Stimulated activated CD4-positive, alpha-beta T cell treated with anti-CD3 and anti-CD28 coated beads, TNF-alpha, amount 100 ng/mL, for 1 hour (primary cell): Measurements from ENCODE around the gene ZNF444.
"Not testable (repeated sequence)": the region's sequence is repeated elsewhere in the genome, so short reads cannot be mapped to it uniquely, and the experiment has no call there.

Experiments used
- DNase-seq, 3 donors: peaks; one replicate each; pipeline ENCODE4 v3.0.0-alpha.2; 2020; ENCODE audit warnings: low read depth in 3 of 3, low spot score in 1 of 3

ZNF444 gene

DNA sequence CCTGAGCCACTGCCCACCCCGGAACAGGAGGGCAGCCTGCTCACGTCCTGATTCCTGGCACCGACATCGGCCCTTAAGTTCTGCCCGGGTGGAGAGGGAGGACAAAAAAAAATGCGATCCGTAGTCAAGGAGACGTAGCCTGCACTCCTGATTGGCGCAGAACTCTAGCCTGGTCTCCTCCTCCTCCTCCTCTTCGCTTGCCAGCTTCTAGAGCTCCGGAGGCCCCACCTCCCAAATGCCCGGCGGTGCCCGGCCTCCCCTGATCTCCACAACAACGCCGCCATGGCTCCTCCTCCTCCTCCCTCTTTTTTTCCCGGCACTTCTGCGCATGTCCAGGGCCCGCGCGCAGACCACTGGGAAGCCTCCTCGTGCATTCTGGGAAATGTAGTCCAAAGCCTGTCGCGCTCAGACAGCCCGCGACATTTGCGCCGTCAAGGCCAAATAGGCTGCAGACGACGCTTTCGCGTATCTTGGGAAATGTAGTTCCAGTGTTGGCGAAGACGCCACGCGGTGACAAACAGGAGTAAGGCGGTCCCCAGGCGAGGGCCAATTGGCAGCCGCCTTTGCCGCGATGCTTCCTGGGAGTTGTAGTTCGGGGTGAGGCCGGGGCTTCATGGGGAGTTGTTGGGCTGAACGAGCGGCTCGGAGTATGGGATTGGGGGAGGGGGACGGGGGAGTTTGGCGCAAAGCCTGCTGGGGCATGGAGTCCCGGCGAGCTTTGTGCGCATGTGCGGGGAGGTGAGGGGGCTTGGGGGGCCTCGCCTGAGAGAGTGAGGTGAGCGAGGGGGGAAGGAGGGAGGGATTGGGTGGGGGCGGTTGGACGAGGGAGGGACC lies at the start of gene ZNF444:
Gene ZNF444, plus strand, starts transcription at position 705 of the 834 bp plus-strand sequence. CDS start 5,625 bp downstream, outside the sequence.
- DNase-seq, result peak; percentile 96 to 99 (median 98)

DNA sequence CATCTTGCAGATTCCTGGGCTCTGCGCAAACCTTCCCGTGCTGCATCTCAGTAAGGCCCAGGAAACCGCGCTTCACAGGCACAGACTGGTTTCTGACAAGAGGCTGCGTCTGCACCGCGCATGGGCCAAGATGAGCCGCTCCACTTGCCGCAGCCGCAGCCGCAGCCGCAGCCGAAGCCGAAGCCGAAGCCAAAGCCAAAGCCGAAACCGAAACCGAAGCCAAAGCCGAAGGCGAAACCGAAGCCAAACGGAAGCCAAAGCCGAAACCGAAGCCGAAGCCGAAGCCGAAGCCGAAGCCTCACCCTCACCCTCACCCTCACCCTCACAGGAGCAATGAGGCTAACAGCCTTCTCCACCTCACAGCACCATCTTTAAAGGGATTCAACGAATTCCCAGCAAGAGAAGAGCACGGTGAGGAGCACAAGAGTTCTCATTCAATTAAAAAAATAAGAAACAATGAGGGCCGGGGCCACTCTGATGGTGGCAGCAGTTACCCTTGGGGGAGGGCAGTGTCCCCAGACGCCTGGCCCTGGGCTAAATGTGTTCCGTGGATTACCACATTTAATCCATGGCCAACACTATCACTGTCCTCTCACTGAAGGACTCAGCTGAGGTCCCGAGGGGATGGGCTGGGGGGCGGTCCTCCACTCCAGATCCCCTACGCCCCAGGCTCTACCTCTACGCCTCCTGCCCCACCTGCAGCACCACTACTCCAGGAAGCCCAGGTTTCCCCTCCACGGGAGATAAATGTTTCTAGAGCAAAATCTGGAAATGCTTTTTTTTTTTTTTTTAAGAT lies 49.1 kb upstream of the ZNF444 start:
- DNase-seq, result no peak

DNA sequence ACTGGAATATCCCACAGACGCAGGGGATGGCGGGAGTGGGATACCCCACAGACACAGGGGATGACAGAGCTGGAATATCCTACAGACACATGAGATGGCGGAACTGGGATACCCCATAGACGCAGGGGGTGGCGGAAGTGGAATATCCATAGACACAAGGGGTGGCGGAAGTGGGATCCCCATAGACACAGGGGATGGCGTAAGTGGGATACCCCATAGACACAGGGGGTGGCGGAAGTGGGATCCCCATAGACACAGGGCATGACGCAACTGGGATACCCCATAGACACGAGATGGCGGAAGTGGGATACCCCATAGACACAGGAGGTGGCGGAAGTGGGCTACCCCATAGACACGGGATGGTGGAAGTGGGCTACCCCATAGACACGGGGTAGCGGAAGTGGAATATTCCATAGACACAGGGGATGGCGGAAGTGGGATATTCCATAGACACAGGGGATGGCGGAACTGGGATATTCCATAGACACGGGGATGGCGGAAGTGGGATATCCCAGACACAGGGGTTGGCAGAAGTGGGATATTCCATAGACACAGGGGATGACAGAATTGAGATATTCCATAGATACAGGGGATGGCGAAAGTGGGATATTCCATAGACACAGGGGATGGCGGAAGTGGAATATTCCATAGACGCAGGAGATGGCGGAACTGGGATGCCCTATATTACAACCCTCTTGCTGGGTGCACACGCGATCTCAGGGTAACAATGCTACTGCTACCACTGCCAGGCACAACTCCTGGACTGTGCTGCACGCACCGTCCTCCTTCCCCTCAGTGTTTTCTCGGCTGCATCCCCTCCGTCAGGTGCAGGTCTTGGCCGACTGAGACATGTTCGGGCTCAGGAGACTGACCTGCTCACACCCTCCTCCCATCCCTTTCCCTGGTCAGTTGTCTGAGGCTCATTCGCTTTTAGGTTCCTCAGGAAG lies 48.1 kb upstream of the ZNF444 start:
- no peak for DNase-seq

DNA sequence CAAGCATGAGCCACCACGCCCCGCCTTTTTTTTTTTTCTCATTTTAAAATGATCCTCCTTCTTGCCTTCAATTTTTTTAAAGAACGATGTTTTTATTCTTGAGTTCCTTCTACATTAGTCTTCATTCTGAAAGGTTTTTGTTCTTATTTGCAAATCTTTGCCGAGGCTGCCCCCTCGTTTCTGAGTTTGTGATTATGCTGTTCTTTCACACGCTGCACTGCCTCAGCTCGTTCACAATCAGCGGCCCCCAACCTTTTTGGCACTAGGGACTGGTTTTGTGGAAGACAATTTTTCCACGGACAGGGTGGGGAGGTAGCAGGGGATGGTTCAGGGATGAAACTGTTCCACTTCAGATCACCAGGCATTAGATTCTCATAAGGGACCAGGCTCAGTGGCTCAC lies 46.6 kb upstream of the ZNF444 start:
- no peak for DNase-seq

DNA sequence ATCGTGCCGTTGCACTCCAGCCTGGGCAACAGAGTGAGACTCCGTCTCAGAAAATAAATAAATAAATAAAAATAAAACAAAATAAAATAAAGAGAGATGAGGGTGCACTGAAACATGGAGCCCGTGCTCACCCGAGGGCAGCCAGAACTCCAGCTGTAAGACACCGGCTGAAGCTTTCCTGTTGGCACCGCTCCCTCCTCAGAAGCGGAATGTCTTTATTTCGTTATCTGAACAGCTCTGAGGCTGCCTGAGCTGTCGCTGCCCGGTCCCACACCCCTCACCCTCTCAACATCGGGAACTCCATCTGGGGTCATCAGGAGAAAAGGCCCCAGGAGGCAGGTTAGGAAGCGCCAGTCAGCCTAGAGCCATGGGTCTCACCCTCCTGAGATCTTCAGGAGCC lies 44.4 kb upstream of the ZNF444 start:
- no peak for DNase-seq

DNA sequence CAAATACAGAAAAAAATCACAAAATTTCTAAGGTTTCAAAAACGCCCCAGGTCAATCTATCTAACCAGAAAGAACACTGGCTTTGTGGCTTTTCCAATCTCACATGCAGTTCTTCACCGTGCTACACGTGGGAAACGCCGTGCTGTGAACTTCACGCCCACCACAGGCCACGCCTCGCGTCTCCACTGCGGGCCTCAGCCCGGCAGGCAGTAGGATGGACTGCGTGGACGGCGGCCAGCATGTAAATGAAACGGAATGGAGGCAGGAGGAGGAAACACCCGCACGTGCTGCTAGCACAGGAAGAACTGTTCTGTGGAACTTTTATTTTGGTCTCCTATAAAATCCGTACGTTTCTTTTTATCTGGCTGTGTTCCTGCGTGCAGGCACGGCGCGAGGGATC lies 43.8 kb upstream of the ZNF444 start:
- no peak for DNase-seq

DNA sequence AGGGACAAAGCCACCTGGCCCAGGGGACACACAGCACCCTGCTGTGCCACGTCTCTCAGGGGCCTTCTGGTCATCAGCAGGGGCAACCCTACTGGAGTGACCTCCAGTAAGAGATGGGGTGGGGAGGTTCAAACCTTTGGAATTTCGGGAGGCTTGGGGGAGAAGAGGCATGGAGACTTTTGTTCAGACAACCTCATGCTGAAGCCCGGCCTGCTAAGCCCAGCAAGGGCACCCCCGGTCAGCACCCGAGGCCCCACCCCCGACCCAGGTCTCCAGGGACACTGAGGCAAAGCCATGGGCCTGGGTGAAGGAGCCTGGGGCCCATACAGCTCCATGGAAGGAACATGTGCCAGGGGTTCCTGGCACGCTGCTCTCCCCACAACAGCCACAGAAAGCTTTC lies 43.3 kb upstream of the ZNF444 start:
- DNase-seq, result no peak

DNA sequence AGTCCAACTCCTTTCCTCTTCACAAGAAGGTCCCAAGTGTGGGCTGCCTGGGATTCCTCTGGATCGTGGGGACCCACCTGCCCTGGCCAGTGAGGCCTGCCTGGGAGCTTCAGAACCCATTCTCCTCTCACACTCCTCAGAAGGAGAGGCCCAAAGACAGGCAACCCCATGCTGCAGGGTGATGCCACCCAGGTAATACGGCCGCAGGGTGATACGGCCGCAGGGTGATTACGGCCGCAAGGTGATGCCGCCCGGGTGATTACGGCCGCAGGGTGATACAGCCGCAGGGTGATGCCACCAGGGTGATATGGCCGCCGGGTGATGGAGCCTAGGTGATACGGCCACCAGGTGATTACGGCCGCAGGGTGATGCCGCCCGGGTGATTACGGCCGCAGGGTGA lies 42.9 kb upstream of the ZNF444 start:
- not testable (repeated sequence) for DNase-seq

DNA sequence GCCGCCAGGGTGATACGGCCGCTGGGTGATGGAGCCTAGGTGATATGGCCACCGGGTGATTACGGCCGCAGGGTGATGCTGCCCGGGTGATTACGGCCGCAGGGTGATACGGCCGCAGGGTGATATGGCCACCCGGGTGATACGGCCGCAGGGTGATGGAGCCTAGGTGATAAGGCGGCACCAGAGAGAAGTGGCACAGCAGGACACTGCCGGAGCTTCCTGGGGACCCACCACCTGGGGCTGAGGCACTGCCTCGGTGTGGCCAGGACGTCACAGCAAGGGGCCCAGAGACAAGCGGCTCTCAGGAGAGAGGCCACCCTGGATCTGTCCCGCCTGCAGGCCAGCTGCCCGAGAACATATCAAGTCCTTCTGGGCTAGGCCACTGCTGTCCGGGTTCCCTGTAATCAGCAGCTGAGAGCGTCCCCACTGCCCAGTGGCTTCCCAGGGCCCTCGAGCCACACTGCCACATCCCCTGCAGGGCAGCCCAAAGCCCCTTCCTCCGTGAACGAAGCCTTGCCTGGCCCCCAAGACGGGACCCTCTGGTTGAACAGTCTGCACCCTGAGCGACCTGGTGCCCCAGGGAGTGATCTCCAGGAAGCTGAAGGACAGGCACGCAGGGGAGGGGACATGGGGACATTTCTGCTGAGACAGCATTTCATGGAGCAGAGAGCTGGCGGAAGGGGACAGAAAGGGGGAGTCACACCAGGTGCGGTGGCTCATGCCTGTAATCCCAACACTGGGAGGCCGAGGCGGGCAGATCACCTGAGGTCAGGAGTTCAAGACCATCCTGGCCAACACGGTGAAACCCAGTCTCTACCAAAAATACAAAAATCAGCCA lies 42.1 kb upstream of the ZNF444 start:
- DNase-seq, result no peak

DNA sequence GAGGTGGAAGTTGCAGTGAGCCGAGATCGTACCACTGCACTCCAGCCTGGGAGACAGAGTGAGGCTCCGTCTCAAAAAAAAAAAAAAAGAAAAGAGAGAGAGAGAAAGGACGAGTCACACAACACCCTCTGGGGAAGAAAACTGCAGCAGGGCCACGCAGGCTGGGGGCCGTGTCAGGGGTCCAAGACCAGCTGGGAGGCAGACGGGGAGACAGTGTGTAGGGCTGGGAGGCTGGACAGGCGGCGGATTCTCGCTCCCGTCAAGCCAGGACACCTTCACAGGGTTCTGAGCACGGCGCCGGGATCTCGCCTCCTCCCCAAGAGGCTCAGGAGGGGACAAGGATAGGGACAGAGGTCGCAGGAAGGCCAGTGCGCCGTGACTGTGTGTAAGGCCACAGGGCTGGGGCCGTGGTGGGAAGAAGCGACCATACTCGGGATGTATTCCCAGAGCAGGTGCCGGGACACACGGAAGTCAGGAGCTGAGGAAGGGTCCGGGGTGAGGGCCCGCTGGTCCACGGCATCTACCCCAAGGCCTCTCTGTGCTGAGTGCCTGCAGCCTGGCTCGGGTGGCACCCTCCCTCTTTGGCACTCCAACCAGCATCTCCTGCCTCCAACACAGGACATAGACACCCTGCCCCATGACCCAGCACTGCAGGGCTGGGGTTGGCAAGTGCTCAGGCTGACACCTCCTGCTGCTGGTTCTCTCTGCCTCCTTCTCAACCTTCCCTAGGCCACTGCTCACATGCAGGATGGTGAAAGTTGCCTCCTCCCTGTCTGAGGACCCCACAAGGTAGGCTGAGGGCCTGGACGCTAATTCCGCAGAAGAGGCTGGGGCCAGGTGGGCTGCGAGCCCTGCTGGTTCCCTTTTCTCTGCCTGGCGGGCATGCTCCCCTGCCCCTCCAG lies 41.2 kb upstream of the ZNF444 start:
- DNase-seq, result no peak

DNA sequence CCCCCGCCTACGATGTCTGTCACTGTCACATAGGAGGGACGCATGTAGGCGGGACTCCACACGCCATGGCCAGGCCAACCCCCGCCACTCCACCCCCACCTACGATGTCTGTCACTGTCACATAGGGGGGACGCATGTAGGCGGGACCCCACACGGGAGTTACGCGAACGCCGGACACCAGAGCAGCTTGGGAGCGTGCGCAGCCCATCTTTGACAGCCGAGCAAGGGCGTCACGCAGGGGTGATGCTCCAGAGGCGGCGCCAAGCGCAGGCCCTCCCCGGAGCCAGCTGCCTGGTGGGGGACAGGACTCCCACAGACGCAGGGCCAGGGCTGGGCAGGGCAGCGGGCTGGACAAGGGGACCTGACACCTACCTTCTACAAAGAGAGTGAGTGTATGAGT lies 40.0 kb upstream of the ZNF444 start:
- no peak for DNase-seq

DNA sequence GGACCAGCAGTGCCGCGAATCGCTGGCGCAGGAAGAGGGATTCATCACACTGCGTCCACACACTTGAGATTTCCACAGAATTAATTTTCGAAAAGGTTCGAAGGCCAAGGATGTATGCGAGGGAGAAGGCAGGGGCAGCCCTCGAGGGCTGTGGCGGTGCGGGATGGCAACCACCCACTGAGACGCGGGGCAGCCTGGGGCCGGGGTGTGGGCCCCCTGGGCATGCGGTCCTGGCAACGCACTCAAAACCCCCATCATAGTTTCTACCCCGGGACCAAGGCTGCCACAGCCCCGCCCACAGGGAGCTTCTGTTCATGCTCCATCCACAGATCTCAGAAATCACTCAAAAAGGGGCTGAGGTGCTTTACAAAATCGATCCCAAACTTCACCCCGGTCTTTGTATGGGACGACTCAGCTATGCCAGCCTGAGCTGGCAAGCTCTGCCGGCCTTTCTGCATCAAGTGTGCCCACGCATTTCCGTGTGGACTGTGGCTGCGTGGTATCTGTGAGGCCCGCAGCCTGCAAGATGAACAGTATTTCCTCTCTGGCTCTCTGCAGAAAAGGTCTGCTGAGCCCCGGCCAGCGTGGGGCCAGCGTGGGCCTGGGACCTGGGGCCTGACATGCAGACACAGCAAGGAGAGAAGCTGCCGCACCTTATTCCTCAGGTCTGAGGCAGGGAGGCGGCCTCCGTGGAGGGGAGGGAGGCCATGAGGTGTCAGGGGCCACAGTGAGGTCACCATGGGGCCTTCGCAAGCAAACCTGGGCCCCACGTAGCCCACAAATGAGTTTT lies 39.1 kb upstream of the ZNF444 start:
- DNase-seq, result no peak

DNA sequence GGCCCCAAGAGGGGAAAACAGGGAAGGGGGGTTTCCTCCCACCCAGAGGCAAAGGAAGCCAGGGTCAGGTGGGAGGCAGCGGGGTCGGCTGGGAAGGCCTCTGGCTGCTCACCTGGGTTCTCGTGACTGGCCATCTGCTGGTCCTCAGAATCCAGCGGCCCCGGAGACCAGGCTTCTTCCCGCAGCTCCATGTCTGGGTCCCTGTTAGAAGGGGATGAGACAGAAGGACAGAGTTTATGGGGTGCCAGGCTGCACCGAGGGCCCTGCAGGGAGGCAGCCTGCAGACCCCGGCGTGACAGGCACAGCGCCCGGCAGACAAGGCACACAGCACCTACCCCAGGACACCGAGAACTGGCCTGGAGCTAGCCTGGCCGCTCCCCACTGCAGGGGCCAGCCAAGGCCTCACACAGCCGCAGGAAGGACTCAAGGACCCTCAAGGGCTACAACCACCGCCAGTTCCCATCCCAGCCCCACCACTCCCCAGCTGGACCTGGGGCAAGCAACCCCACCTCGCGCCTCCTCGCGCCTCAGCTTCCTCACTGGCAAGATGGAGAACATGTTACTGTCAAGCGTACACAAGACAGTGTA lies 38.0 kb upstream of the ZNF444 start:
- DNase-seq, result no peak

DNA sequence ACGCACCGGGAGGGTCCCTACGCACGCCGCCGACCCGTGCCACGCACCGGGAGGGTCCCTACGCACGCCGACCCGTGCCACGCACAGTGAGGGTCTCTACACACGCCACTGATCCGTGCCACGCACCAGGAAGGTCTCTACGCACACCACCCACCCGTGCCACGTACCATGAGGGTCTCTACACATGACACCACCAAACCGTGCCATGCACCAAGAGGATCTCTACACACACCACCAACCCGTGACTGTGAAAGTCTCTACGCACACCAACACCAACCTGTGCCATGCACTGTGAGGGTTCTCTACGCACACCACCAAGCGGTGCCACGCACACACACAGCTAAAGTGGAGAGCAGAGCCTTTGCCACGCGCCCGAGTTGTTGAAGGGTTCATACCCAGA lies 36.7 kb upstream of the ZNF444 start:
- no peak for DNase-seq

DNA sequence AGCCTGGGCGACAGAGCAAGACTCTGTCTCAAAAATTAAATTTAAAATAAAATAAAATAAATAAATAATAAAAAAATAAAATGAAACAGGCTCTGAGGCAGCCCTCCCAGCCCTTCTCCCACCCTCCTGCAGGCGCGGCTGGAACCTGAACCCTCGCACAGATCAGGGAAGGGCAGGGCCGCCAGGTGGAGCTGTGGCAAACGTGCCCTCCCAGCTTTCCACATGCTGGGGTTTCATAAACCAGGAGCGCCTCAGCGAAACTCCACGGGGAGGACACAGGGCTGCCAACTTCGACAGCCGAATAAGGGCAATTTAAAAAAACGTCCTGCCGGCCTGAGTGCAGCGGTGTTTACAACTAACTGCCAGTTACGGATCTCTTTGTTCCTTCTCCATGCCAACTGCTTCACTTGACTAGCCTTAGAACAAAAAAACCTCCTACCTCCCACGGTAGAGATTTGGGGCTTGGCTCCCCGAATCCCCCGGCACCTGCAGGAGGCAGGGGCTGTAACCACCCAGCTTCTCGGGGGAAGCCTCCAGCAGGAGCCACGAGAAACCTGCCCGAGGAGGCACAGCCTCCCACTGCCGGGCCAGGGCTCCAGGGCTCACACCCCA lies 35.9 kb upstream of the ZNF444 start:
- DNase-seq, result peak in 1 of 3 donors; percentile 34

DNA sequence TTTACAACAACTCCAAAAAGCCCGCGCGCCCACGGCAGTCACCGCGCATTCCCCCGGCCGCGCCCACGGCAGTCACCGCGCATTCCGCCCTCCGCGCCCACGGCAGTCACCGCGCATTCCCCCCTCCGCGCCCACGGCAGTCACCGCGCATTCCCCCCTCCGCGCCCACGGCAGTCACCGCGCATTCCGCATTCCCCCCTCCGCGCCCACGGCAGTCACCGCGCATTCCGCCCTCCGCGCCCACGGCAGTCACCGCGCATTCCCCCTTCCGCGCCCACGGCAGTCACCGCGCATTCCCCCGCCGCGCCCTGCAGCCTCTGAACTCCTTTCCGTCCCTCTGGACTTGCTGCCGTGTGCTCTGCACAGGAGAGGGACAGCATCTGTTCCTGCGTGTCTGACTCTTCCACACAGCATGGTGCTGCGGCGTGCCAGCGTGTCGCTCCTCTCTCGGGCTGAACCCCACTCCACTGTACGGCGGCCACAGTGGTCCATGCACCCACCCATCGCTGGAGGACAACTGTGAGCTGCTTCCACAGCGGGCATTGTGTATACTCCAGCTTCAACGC lies 35.2 kb upstream of the ZNF444 start:
- not testable (repeated sequence) for DNase-seq

DNA sequence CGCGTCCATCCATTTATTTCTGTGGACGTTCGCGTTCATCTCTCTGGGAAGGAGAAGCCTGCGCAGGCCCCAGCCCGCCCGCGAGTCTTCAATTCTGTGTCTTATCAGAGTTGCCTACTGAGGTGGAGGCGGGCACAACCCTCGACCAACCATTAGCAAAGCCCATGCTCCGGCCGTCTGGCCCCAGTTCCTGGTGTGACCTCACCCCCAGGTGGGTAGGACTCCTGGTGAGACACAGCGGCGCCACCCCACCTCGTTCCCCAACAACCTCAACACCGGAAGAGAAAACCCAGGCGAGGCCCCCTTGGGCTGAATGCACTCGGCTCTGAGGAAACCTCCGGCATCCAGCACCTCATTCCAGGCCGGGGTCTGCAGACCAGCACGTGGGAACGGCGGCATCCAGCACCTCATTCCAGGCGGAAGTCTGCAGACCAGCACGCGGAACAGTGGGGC lies 34.7 kb upstream of the ZNF444 start:
- DNase-seq, result no peak
